Right lobe of liver (tissue), 6 donors: ENCODE results near the gene SLC26A5. TPM values are rescaled to one million over a fixed set of nuclear protein-coding genes. Genes with fewer than 3 reads are reported as not detected.
"Not testable (repeated sequence)": the region's sequence is repeated elsewhere in the genome, so short reads cannot be mapped to it uniquely, and the experiment has no call there.

Experiments
- ATAC-seq, 4 donors: fragments of 200-7000 bp; cut with Tn5 transposase; one replicate each; pipeline ENCODE4 v1.9.1; 2020; ENCODE audit warnings: mild to moderate bottlenecking in 4 of 4, moderate library complexity in 4 of 4
- DNase-seq, 3 donors: peaks; one replicate each; pipeline ENCODE4 v3.0.0-alpha.2; 2020
- H3K27ac ChIP-seq, 3 donors: fragments of 200-600 bp; one replicate each; pipeline ENCODE4 v1.8.0; 2022
- H3K27me3 ChIP-seq, 2 donors: fragments of 200-600 bp; one replicate each; pipeline ENCODE4 v1.8.0; 2022
- H3K36me3 ChIP-seq, 4 donors: fragments of 200-600 bp; sonication (generic) in 1 of 4; one replicate each; pipeline versions ENCODE4 v1.5.1 to v1.8.0; 2017 to 2022; ENCODE audit warnings: control low read depth in 1 of 4
- H3K4me1 ChIP-seq, 4 donors: fragments of 200-600 bp; sonication (generic) in 1 of 4; one replicate each; pipeline versions ENCODE4 v1.5.1 to v1.8.0; 2017 to 2022; ENCODE audit warnings: control low read depth in 1 of 4
- H3K4me3 ChIP-seq, 3 donors: fragments of 200-600 bp; one replicate each; pipeline ENCODE4 v1.8.0; 2022
- H3K9me3 ChIP-seq, 4 donors: fragments of 200-600 bp; sonication (generic) in 1 of 4; one replicate each; pipeline versions ENCODE4 v1.5.1 to v1.8.0; 2017 to 2022; ENCODE audit warnings: control low read depth in 1 of 4
- CTCF ChIP-seq, 4 donors: fragments of 200-600 bp in 3 of 4; fragments of 450-650 bp in 1 of 4; IDR thresholded peaks; one replicate each; pipeline versions ENCODE4 v1.5.1 to v1.8.0; 2016 to 2022; ENCODE audit warnings: antibody characterized with exemption in 4 of 4, mild to moderate bottlenecking in 2 of 4
- POLR2A ChIP-seq: fragments of 450-650 bp; IDR thresholded peaks from one replicate; pipeline ENCODE4 v1.6.1; 2017; ENCODE audit warnings: antibody characterized with exemption, mild to moderate bottlenecking
- WGBS: methylation state at CpG from one replicate; pipeline ENCODE4 v1.1.6; 2018; ENCODE audit warnings: low coverage, low lambda C conversion rate; ENCODE audit not compliant: insufficient coverage; ENCODE audit errors: missing lambda C conversion rate; 5-methylcytosine and 5-hydroxymethylcytosine counted together
- intact Hi-C, 2 donors: fragments of 100-400 bp; cut with DNase I; formaldehyde crosslinking; loops; one replicate each; pipeline versions ENCODE4 v1.11.2 to v1.14.1; 2022
- total RNA-seq, 6 experiments: library from RNA; depleted of rRNA in 2 of 6; stranded (reverse); fragments of >200 nt in 2 of 6; fragmentation: NEBNext Ultra II Directional in 3 of 6; extraction: Animal tissue kit (Norgen Biotek cat#: 25700) in 3 of 6; gene quantifications; one replicate each; pipeline versions ENCODE4 v1.1.0 to v1.2.4, GENCODE V29; 2016 to 2023
- donor health status: DM: no; HTN: yes; CAD: no.
- donor health status: DM: no; HTN: no; CAD: no.
- donor health status: DM: no; HTN: no; CAD: no.
- donor health status: DM: no; HTN: yes; CAD: no.
- donor health status: DM: no; HTN: yes; CAD: no.

The SLC26A5 gene
- total RNA-seq, 6 experiments from 2014 or later, result 0.25 to 1.1 (median 0.62) TPM

- 84% methylated on average over 5 of the region's 5 CpGs for WGBS
- H3K4me3 ChIP-seq, result no peak overlapping the region
- no peak overlapping the region for H3K27ac ChIP-seq
- intact Hi-C loops, result no loop called here
- H3K36me3 ChIP-seq, result no peaks in the 10 kb centered on the region
- H3K9me3 ChIP-seq, result no peaks in the 10 kb centered on the region
- no peaks in the 10 kb centered on the region for H3K4me1 ChIP-seq
- no peaks in the 10 kb centered on the region for H3K27me3 ChIP-seq
- no peak for ATAC-seq
- no peak for DNase-seq
- TF ChIP-seq CTCF (IDR thresholded peaks at IDR 0.05), result no peak
- TF ChIP-seq POLR2A, result no peak
Observed at GRCh38 chr7:103413407-103413806, 32.6 kb downstream of the SLC26A5 start.

GRCh38 chr7:103412151-103412550 lies 33.9 kb downstream of the SLC26A5 start:
- WGBS, result 75% methylated on average over 1 of the region's 1 CpG
- no peak overlapping the region for H3K27ac ChIP-seq
- no peaks in the 10 kb centered on the region for H3K9me3 ChIP-seq
- no peak overlapping the region for H3K4me3 ChIP-seq
- intact Hi-C loops, result no loop called here
- no peak for TF ChIP-seq CTCF (IDR thresholded peaks at IDR 0.05)
- no peak for TF ChIP-seq POLR2A
- no peaks in the 10 kb centered on the region for H3K4me1 ChIP-seq
- no peaks in the 10 kb centered on the region for H3K36me3 ChIP-seq
- DNase-seq (no peak), ATAC-seq (no peak)
- H3K27me3 ChIP-seq, result no peaks in the 10 kb centered on the region

GRCh38 chr7:103405789-103406613 lies 40.0 kb downstream of the SLC26A5 start:
- H3K4me1 ChIP-seq, H3K27ac ChIP-seq, H3K4me3 ChIP-seq, H3K27me3 ChIP-seq, H3K9me3 ChIP-seq, H3K36me3 ChIP-seq: not testable (repeated sequence)
- DNase-seq (peak in 1 of 3 donors; percentile 34), ATAC-seq (peak in 2 of 4 donors; percentile 20 to 33)
- WGBS, result no CpG with 5 or more reads among the region's 7 CpGs
- intact Hi-C loops, result loop anchor here in 1 of 2 donors (5.0 kb wide), 1 partner anchor 109 kb away; the partner anchor contains the start of gene PMPCB

GRCh38 chr7:103399687-103400086 lies 46.3 kb downstream of the SLC26A5 start:
- not testable (repeated sequence) for ATAC-seq

GRCh38 chr7:103398483-103399127 lies 47.4 kb downstream of the SLC26A5 start:
- intact Hi-C loops, result no loop called here
- WGBS, result 15% methylated on average over 2 of the region's 2 CpGs
- DNase-seq, result no peak

More at GRCh38 chr7:103399687-103400086, 46.3 kb downstream of the SLC26A5 start:
- DNase-seq, H3K9me3 ChIP-seq, H3K36me3 ChIP-seq, H3K27me3 ChIP-seq, intact Hi-C loops, H3K4me1 ChIP-seq, H3K27ac ChIP-seq, H3K4me3 ChIP-seq: not testable (repeated sequence)

More at GRCh38 chr7:103398483-103399127, 47.4 kb downstream of the SLC26A5 start:
- H3K4me1 ChIP-seq, result no peaks in the 10 kb centered on the region
- H3K36me3 ChIP-seq, result no peaks in the 10 kb centered on the region
- no peak overlapping the region for H3K4me3 ChIP-seq
- ATAC-seq, result no peak
- H3K27me3 ChIP-seq, result no peaks in the 10 kb centered on the region
- no peak for TF ChIP-seq POLR2A
- TF ChIP-seq CTCF (IDR thresholded peaks at IDR 0.05), result no peak
- H3K9me3 ChIP-seq, result no peaks in the 10 kb centered on the region
- H3K27ac ChIP-seq, result no peak overlapping the region
